GM21529 (cell line): ENCODE results near the gene SENP7.
"Not testable (repeated sequence)": the region's sequence is repeated elsewhere in the genome, so short reads cannot be mapped to it uniquely, and the experiment has no call there.

Source experiments
- ATAC-seq: cut with Tn5 transposase; IDR thresholded peaks from one replicate; pipeline ENCODE4 v1.9.1; 2021; ENCODE audit not compliant: unreplicated experiment

SENP7 gene

DNA sequence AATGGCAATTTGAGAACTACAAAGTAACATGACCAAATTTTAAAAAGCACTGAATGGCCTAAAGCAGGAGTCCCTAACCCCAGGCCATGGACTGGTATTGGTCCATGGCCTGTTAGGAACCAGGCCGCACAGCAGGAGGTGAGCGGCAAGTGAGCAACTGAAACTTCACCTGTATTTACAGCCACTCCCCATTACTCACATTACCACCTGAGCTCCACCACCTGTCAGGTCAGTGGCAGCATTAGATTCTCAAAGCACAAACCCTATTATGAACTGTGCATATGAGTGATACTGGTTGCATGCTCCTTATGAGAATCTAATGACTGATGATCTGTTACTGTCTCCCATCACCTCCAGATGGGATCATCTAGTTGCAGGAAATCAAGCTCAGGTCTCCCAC is 48.8 kb downstream of the SENP7 start:
- ATAC-seq, result no peak

DNA sequence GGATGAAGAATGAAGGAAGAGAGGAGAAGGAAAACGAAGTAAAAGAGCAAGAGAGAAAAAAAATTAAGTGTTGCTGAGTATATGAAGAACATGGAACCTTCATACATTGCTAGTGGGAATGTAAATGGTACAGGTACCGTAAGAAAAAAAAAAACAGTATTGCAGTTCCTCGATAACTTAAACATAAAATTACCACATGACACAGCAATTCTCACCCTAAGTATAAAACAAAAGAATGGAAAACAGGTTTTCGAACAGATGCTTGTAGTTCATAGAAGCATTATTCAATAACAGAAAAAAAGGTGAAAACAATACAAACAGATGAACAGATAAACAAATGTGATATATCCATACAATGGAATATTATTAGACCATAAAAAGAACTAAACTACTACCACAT is 51.6 kb downstream of the SENP7 start:
- ATAC-seq, result no peak

DNA sequence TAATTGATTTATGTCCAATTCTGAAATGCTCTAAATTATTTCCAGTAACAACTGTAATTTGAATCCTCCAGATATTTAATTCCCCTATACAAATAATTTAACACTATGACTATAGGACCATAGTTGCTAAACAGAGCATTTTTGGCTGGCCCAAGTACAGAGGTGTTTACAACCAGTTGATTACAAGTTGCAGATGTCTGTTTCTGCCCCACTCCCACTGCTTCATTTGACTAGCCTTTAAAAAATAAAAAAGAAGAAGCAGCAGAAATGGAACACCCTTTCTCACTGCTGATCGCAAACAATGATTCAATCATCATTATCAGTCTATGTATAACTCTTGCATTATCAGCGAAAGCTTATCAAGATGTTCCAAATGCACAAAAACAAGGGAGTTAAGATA is 54.6 kb downstream of the SENP7 start:
- no peak for ATAC-seq

DNA sequence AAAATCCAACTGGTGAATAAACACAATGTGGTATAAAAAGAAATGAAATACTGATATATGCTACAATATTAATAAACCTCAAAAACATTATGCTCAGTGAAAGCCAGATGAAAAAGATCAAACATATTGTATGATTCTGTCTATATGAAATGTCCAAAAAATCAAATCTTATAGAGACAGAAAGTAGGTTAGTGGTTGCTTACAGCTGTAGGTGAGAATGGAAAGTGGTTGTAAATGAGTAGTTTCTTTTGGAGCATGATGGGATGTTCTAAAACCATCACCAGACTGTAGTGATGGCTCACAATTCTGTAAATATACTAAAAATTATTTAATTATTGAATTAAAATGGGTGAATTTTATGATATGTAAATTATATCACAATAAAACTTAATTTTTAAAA is 58.4 kb downstream of the SENP7 start:
- no peak for ATAC-seq

DNA sequence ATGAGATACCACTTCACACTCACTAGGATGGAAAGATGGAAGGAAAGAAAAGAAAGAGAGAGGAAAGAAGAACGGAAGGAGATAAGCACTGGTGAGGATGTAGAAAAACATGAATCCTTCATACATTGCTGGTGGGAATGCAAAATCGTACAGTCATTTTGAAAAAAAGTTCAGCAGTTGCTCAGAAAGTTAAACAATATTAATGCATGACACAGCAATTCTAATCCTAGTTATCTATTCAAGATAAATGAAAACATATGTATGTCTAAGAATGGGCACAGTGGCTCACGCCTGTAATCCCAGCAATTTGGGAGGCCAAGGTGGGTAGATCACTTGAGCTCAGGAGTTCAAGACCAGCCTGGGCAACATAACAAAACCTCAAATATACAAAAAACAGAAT is 59.1 kb downstream of the SENP7 start:
- no peak for ATAC-seq

DNA sequence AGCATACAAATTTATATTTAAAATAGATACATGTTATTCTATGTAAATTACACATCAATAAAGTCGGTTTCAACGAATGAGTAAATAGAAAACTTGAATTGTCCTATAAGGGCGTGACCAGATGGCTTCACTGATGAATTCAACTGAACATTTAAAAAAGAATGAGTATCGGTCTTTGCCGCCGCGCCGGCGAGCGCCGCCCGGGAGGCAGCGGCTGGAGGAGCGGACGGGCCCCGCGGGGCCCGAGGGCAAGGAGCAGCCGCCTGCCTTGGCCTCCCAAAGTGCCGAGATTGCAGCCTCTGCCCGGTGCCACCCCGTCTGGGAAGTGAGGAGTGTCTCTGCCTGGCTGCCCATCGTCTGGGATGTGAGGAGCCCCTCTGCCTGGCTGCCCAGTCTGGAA is 74.4 kb downstream of the SENP7 start:
- not testable (repeated sequence) for ATAC-seq

DNA sequence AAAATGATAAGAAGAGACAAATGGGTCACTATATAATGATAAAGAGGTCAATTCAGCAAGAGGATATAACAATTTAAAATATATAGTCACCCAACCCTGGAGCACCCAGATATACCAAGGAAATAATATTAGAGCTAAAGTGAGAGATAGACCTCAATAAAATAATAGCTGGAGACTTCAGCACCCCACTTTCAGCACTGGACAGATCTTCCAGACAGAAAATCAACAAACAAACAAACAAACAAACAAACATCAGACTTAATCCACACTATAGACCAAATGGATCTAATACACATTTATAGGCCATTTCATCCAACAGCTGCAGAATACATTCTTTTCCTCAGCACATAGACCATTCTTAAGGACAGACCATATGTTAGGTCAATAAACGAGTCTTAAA is 79.4 kb downstream of the SENP7 start:
- ATAC-seq, result no peak

DNA sequence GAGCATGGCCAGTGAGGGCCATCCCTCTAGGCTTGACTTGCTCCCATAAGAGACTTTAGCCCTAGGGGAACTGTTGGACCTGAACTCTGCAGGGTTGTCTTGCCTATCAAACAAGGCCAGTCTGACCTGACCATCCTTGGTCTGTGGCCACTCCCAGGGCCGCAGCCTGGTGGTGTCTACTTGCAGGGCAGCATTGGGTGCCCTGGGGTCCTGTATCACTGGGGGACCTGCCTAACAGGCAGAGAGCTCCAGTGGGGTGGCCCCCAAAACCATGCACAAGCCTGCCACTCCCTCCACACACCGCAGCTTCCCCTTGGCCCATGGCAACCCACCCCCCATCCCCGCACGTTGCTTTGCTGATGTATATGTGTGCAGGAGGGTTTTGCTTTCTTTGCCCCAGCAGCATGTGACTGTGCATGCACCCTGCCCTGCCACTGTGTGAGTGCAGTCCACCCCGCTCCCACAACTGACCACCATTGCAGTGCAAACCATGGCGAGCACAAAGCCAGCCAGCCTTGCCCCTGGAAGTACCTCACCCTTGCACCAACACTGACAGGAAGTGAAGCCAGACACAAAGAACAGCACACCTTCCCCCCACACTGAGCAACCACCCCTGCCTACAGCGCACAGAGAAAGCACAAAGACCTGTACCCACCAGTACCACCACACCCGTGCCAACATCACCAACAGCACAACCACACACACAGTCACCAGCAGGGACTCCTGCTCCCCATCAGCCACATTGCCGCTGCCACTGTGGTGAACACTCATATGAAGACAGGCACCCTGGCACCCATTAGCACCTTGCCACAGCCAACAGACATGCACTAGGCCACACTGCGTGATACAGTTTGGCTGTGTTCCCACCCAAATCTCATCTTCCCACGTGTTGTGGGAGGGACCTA is 88.8 kb downstream of the SENP7 start:
- ATAC-seq, result no peak

DNA sequence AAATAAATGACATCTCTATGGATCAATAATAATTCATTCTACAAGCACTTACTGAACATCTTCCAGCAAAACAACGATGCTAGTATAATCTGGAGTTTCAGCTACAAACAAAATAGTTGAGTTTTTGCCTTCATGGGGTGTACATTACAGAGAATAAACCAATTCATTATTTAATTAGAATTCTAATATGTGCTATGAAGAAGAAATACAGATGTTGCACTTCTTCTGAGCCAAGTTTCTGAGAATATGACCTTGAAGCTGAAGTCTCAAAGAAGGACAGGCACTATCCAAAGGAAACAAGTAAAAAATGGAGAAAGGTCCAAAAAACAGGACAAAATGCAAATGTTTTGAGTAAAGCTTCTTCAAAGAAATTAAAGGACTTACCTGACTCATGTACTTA is 94.2 kb downstream of the SENP7 start:
- ATAC-seq, result no peak

DNA sequence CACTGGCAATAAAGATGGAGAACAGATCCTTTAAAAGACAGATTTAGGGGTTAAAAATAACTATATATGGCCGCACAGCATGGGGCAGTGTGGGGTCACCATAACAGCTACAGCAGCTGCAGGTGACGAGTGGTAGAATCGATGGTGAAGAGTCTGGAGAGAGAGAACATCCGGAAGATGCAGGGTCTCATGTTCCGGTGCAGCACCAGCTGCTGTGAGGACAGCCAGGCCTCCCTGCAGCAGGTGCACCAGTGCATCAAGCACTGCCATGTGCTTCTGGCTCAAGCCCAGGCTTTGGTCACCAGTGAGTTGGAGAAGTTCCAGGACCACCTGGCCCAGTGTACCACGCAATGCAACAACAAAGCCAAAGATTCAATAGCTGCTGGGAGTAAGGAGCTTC is 98.9 kb downstream of the SENP7 start:
- ATAC-seq, result no peak

DNA sequence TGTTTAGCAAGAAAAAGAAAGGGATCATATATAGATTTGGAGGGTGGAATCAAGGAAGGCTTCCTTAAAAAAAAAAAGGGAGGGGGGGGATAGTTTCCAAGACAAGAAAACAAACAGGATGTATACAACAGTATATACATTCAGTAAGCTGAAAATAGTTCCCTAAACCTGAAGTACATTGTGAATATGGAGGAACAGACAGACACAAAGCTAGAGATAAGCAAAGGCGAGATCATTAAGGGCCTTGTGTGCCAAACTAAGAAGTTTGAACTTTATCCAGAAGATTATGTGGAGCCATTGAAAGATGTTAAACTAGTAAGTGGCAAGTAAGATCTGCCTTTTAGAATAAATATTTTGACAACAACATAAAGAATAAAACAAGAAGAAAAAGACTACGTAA is 99.4 kb downstream of the SENP7 start:
- no peak for ATAC-seq

DNA sequence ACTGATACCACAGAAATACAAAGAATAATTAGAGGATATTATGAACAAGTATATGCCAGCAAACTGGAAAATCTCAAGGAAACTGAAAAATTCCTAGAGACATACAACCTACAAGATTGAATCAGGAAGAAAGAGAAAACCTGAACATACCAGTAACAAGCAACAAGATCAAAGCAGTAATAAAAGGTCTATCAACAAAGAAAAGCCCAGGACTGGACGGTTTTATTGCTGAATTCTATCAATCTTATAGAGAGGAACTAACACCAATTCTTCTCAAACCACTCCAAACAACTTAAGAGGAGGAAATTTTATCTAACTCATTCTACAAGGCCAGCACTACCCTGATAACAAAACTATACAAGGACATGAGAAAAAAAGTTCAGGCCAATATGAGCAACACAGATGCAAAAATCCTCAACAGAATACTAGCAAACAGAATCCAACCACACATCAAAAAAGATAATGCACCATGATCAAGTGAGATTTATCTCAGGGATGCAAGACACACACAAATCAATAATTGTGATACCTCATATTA is 121.5 kb downstream of the SENP7 start:
- no peak for ATAC-seq

DNA sequence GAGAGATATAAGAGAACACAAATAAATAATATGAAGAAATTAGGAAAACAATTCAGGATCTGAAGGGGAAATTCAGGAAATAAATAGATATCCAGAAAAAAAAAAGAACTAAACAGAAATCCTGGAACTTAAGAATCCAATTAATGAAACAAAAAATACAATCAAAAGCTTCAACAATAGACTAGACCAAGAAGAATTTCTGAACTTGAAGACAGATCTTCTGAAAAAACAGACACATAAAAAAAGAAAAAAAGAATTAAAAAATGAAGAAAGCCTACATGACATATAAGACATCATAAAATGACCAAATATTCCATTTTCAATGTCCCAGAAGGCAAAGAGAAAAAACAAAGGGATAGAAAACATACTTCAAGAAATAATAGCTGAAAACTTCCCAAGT is 124.3 kb downstream of the SENP7 start:
- no peak for ATAC-seq

DNA sequence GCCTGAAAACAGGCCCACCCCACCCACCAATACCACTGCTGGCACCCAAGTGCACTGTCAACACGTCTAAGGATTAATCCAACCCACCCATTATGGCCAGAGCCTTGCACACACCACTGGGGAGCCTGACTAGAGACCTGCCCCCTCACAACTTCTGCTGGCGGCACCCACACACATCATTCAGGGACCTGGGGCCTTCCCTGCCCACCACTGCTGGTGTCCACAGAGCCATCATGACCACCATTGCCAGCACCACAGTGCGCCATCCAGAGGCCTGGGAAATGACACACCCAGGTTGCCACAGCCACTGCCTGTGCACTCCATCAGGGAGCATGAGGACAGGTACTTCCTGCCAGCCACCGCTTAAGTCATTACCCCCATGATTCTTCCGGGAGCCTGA is 125.7 kb downstream of the SENP7 start:
- no peak for ATAC-seq

DNA sequence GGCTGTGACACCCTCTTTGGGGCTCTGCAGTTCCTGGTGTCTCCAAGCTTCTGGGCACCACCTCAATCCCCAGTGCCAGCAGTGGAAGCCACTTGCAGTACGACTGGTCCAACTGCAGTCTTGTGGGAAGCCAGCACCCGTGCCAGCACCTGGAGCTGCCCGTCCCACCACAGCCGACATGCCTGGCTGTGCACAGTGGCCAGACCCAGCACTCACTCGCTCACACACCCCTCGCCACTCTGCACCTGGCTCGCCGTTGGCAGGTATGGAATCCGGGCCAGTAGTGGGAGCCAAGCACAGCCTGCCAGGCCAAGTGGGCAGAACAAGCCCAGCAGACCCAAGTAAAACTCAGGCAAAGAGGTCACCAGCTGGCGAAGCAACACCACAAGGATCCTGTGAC is 128.6 kb downstream of the SENP7 start:
- no peak for ATAC-seq

DNA sequence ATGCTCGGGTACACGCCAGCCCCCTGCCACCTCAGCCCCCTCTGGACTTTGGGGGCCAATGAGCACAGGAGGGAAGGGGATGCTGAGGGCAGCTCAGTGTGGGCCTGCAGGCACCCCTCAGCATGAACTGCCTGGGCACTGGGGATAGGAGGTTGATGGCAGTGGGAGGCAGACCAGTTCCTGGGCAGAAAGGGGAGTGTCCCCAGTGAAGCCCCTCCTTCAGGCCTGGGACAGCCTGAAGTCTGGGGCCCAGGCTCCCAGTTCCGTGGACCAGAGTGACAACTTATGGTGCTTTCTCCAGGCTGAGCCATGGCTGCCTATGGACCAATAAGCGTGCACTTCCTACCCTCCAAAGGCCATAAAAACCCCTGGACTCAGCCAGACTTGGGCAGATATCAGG is 129.4 kb downstream of the SENP7 start:
- no peak for ATAC-seq

DNA sequence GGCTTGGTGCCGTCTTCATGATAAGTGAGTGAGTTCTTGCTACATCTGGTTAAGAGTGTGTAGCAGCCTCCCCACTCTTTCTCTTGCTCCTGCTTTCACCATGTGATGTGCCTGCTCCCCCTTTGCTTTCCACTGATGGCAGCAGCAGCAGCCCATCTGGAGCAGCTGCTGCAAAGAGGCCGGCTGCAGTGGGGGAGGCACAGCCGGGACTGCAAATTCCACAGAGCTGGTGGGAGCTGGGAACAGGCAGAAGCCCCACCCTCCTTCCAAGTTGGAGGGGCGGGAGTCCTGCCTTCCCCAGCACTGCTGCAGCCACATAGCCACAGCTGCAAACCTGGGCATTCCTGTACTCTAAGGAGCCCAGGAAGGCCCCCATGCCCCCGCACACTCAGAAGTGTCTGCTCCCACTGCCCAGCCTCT is 129.8 kb downstream of the SENP7 start:
- ATAC-seq, result no peak

DNA sequence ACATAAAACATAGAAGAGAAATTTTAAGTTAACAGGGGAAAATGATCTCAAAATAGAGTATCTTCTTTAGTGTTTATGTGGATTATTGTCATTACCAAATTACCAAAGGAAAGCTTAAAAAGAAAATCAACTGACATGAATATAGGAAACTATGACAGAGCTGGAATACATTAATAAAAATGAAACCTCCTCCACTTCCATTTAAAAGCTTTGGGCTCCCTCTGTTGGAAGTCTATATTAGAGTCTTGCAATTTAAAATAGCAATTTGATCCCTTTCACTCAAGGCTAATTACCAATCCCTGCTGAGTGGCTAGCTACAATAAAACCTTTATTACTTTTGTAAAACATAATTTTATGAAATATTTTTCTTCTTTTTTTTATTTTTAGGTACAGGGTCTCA is 131.2 kb downstream of the SENP7 start:
- ATAC-seq, result no peak

DNA sequence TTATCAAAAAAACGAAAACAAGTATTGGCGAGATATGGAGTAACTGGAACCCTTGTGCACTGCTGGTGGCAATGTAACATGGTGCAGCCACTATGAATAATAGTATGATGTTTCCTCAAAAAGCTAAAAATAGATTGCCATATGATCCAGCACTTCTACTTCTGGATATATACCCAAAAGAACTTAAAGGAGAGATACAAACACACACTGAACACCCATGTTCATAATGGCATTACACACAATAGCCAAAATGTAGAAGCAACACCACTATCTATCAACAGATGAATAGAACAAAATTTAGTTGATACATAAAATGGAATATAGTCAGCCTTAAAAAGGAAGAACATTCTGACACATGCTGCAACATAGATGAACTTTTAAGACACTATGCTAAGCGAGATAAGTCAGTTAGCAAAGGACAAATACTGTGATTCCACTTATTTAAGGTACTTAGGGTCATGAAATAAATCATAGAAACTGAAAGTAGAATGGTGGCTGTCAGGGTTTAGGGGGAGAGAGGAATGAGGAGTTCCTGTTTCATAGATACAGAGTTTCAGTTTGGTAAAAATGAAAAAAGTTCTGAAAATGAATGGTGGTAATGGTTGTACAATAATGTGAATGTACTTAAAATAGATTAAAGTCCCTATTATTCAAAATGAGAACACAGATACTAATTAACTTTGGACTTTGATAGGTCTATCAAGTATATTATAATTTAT is 133.2 kb downstream of the SENP7 start:
- peak; percentile 94 for ATAC-seq

DNA sequence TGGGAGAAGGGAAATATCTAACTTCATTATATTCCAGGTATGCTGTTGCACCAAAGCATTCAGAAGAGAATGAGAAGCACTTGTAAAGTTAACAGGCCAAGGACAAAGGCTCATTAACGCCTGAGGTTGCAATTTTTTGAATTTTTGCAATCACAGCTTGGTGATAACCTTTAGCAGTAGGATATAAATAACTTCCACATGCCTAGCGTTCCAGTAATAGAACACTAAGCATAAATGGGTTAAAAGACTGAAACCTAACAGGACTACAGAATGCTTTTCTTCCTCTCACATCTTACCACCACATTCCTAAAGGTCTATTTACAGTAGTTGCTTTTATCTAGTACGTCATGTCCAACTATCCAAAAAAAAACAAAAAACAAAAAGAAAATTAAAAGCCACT is 135.2 kb downstream of the SENP7 start:
- no peak for ATAC-seq

DNA sequence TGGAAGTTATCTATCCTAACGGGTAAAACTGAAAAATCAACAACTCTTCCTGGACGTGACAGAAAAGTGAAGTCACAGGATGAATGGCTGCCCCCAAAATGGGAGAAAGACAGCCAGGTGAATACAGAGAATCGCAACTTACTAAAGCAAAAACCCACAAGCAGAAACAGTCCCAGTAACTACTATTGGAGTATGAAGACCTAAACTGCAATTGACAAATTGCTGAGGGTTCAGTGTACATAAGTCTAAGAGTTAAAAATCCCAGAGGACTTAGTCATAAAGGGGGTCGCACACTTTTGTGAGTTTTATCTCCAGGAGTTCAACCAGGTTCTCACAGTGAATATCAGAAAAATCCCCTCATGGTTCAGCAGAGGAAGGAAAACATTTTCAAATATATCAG is 135.8 kb downstream of the SENP7 start:
- no peak for ATAC-seq

DNA sequence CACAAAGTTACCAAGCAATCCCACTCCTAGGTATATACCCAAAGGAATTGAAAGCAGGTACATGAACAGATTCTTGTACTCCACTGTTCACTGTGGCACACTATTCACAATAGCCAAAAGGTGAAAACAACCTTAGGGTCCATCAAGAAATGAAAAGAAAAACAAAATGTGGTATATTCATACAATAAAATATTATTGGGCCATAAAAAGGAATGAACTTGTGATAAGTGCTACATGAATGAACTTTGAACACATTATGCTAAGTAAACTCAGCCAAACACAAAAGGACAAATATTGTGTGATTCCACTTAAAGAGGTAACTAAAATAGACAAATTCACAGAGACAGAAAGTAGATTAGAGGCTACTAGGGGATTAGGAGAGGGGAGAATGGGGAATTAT is 137.4 kb downstream of the SENP7 start:
- ATAC-seq, result no peak
